HG02798 (cell line): Measurements from ENCODE around the gene NMNAT2.
A peak's percentile ranks its signal among the peaks of the same experiment; 100 is the strongest.
"Not testable (repeated sequence)": the region's sequence is repeated elsewhere in the genome, so short reads cannot be mapped to it uniquely, and the experiment has no call there.

ENCODE experiments used
- ATAC-seq: cut with Tn5 transposase; IDR thresholded peaks from one replicate; pipeline ENCODE4 v1.9.1; 2021; ENCODE audit warnings: mild to moderate bottlenecking; ENCODE audit not compliant: unreplicated experiment, poor library complexity

The NMNAT2 gene

DNA sequence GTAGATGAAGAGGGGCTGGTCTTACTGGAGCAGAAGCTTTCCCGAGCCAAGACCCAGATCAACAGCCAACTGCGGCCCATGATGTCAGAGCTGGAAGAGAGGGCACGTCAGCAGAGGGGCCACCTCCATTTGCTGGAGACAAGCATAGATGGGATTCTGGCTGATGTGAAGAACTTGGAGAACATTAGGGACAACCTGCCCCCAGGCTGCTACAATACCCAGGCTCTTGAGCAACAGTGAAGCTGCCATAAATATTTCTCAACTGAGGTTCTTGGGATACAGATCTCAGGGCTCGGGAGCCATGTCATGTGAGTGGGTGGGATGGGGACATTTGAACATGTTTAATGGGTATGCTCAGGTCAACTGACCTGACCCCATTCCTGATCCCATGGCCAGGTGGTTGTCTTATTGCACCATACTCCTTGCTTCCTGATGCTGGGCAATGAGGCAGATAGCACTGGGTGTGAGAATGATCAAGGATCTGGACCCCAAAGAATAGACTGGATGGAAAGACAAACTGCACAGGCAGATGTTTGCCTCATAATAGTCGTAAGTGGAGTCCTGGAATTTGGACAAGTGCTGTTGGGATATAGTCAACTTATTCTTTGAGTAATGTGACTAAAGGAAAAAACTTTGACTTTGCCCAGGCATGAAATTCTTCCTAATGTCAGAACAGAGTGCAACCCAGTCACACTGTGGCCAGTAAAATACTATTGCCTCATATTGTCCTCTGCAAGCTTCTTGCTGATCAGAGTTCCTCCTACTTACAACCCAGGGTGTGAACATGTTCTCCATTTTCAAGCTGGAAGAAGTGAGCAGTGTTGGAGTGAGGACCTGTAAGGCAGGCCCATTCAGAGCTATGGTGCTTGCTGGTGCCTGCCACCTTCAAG is 174.8 kb downstream of the NMNAT2 start:
- ATAC-seq: no peak

DNA sequence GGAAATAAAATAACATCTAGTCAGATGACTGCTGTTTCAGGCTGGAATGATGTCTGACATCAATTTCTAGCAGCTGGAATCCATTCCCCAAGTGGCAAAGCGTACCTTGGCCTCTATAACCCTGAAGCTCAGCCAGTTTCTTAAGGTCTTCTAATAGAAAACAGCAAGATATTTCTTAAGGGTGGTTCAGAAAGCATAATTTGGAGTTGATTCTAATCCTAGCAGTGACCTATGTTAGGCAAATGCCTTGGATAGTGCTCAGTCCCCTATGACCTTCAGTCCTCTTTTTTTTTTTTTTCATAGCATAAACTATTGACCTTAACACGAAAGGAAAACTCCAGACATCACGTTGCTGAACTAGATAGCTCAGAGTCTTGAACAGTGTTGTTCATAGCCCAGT is 175.6 kb downstream of the NMNAT2 start:
- ATAC-seq: no peak

DNA sequence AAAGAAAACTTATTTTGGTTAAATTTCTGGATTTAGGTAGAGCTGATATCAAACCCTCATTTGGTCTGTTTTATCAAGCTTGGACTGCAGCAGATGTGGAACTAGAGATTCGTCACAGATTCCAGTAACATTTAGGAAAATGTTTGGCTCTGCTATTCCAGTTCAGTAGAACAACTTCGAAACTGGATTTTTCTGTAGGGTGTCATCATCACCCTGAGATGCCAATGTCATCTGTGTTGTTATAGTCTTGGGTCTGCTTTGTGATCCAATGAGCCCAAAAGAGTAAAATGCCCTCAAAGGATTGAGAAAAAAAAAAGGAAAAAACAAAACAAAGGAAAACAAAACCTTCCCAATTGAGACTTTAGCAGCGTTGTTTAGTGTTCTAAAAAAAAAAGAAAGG is 176.7 kb downstream of the NMNAT2 start:
- ATAC-seq: no peak

DNA sequence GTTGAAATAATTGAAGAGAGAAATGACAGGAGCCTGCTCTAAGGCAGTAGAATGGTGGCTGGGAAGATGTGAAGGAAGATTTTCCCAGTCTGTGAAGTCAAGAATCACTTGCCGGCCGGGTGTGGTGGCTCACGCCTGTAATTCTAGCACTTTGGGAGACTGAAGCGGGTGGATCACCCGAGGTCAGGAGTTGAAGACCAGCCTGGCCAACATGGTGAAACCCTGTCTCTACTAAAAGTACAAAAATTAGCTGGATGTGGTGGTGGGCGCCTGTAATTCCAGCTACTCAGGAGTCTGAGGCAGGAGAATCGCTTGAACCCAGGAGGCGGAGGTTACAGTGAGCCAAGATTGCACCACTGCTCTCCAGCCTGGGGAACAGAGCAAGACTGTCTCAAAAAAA is 177.3 kb downstream of the NMNAT2 start:
- ATAC-seq: not testable (repeated sequence)

DNA sequence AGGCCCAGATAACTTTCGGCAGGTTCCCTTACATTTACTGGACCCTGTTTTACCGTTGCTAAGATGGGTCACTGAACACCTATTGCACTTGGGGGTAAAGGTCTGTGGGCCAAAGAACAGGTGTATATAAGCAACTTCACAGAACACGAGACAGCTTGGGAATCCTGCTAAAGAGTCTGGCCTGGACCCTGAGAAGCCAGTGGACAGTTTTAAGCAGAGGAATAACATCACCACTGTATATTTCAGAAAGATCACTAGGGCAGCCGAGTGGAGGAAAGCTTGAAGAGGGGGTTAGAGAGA is 177.7 kb downstream of the NMNAT2 start:
- ATAC-seq: no peak

DNA sequence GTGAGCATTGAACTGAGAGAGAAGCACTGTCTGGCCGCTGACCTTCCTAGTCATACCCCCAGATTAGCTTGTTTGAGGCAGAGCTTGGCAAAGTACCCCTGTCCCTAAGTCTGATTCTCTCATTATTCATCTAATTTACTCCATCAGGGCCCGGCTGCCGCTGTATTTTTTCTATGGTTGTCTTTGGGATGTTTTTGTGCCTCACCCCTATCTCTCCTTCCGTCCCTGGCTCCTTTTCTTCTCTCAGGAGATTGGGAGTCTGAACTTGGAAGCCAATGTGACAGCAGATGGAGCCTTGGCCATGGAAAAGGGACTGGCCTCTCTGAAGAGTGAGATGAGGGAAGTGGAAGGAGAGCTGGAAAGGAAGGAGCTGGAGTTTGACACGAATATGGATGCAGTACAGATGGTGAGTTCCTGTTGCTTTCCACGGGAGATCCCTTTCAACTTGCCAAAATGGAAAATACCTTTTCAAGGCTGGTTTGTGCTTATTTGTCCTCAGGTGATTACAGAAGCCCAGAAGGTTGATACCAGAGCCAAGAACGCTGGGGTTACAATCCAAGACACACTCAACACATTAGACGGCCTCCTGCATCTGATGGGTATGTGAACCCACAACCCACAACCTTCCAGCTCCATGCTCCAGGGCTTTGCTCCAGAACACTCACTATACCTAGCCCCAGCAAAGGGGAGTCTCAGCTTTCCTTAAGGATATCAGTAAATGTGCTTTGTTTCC is 178.2 kb downstream of the NMNAT2 start:
- ATAC-seq: no peak

DNA sequence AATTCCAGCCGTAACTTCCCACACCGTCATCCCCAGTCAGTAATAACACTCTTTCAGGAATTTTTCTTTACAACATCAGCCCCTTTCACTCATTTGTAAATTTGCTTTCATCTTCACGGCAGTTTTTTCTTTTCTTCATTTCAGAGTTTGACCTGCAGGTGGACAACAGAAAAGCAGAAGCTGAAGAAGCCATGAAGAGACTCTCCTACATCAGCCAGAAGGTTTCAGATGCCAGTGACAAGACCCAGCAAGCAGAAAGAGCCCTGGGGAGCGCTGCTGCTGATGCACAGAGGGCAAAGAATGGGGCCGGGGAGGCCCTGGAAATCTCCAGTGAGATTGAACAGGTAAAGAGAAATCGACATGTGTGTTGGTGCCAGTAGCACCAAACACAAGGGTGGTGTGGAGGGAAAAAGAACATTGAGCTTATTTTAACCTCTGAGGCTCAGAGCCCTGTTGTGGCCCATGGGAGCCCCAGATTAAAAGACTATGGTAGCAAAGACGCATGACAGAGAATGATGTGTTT is 178.9 kb downstream of the NMNAT2 start:
- ATAC-seq: no peak

DNA sequence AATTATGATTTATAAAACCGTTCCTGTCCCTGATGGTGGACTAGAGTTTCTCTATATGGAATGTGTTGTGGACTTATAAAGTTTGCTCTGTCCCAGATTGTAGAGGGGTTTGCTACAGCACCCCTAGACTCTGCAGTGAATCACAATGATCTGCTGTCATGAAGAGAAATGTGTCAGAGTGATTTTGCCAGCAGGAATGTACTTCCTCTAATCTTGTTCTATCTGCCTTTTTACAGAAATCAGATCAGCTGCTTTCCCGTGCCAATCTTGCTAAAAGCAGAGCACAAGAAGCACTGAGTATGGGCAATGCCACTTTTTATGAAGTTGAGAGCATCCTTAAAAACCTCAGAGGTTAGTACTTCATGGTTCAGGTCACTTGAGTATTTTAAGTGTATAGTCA is 180.1 kb downstream of the NMNAT2 start:
- no peak for ATAC-seq

DNA sequence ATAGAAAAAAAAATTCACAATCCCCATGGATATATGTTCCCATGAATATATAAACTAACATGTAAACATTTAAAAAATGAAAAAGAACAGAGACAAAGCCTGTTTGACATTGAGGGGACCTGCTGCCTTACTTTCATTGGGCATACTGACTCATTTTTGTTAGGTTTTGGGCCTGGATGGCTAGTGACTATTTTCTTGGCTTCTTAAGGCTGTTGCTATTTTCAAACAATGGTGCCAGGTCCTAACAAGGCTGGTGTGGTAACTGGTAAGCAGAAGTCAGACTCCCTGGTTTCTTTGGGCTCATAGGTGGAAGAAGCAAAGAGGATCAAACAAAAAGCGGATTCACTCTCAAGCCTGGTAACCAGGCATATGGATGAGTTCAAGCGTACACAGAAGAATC is 181.1 kb downstream of the NMNAT2 start:
- no peak for ATAC-seq

DNA sequence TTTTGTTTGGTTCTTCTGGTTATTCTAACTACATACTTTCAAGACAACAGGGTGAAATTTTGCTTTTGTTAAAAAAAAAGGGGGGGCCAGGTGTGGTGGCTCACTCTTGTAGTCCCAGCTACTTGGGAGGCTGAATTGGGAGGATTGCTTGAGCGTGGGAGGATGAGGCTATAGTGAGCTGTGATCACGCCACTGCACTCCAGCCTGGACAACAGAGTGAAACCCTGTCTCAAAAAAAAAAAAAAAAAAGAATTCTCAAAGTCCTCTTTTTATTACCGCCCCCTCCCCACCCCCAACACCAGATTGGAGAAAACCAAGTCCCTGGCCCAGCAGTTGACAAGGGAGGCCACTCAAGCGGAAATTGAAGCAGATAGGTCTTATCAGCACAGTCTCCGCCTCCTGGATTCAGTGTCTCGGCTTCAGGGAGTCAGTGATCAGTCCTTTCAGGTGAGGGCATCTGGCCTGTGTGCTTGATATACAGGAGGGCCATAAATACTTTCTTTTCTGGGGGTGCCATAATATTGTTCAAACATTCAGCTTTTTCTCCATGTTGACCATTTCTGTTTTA is 181.9 kb downstream of the NMNAT2 start:
- ATAC-seq: no peak

DNA sequence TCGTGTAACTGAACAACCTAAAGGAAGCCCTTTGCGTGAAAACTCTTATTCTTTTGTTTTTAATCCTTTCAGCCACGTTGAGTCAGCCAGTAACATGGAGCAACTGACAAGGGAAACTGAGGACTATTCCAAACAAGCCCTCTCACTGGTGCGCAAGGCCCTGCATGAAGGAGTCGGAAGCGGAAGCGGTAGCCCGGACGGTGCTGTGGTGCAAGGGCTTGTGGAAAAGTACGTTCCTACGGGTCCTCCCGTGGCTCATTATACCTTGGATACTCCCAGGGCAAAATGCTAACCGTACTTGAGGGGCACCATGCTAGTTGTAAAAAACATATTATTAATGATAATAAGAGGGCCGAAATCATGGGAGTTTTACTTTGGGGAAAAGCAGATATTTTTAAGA is 182.7 kb downstream of the NMNAT2 start:
- no peak for ATAC-seq

DNA sequence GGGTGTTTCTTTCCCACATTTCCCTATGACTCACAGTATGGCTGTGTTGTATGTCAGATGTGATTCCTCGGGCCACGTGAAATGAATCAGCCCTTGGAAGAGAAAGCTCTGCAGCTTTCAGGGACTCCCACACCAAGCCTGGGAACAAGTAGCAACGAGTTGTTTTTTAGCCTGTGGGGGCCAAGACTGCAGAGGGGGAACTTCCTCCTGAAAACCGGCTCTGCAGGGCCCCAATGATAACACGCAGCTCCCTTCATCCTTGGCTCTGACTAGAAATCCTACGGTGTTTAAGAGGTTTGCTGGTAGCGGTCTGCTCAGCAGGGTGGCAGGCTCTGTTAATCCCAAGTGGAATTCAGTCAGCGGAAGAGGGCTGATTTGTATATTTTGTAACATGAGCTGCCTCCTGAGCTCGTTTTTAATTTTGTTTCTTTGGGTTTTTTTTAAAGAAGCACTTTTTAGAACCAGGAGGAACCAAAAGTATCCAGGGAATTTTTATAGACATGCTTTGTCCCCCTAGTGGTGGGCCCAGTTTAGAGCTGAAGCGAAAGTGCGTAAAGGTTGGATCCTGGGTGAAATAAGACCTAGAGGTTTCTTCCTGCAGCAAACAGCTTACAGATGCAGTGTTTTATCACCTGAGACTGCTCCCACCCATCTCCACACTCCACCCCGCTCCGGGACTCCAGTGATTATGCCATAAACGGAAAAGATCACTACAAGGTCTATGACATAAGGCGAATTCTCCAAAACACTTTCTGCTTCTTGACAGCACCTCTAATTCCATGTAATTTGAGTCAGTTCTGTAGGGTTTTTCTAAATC is 183.3 kb downstream of the NMNAT2 start:
- no peak for ATAC-seq

DNA sequence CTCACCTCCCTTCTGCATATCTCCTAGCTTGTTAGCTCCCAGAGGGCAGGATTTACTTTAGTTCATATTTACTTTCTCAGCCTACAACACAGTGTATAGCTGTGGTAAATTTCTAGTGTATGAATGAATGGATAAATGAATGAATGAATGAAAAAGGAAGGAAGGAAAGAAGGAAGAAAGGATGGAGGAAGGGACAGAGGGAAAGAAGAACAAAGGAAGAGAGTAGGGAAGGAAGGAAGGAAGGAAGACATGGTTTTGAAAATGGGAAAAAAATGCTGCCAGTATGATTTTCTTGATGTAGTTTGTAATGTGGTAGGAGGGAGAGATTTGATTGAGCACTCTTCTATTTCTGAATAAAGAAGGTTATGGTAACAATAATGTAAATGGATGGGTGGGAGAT is 185.1 kb downstream of the NMNAT2 start:
- ATAC-seq: no peak

DNA sequence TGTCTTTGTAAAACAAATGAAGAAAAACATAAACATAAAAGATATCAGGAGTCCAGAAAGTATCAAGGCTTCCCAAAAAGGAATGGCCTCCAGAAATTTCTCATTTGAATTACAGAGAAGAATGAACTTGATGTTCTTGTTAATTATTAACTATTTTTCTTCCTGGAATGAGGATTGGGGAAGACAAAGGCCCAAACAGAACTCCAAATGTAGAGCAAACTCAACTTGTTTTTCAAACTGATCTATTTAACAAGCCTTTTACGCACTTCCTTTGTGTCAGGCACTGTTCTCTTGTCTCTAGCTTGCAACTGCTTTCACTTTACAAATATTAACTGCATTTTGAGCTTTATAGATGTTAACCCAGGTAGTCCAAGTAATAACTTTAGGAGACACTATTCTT is 186.6 kb downstream of the NMNAT2 start:
- no peak for ATAC-seq

DNA sequence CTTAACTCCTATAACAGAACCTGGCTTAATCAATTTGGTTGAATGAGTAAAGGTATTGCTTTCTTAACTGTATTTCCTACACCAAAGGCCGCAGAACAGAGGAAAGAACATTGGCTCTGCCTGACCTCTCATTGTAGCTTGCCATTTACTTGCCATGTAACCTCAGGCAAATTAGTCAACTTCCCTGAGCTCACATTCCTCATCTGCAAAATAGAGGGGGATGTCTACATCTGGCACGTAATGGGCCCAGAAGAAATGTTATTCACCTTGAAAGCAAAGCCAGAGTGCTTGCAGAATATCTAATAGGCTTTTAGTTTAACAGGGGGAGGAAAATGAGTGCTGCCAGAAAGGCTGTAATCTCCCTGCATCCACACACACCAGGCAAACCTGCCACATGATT is 187.8 kb downstream of the NMNAT2 start:
- no peak for ATAC-seq

DNA sequence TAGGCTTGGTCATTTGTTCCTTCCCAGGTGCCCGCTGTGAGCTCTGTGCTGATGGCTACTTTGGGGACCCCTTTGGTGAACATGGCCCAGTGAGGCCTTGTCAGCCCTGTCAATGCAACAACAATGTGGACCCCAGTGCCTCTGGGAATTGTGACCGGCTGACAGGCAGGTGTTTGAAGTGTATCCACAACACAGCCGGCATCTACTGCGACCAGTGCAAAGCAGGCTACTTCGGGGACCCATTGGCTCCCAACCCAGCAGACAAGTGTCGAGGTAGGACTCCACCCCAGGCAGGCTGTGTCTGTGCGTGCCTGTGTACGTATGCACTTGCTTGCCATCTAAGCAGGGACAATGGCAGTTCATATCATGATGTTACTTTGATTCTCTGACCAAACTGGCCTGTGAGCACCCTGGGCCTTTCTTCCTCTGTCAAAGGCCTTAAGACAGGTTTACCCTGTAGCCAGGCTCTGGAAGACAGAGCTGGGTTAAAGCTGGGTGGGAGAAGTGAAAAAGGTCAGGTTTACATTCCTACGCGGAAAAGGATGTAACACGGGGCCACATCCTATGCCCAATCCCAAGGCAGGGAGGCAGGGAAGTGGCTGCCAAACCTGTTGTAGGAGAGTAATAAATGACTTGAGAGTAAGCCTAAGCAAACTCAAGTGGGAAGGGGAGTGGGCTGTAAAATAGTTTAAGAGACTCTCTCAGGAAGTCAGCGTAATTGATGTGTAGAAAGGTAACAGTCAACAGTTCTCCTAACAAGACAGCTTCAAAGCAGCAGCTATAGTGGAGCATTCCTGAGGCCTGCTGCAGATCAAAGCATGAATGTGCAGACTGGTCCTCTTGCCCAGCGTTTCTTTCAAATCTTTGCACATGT is 189.6 kb downstream of the NMNAT2 start:
- ATAC-seq: no peak

DNA sequence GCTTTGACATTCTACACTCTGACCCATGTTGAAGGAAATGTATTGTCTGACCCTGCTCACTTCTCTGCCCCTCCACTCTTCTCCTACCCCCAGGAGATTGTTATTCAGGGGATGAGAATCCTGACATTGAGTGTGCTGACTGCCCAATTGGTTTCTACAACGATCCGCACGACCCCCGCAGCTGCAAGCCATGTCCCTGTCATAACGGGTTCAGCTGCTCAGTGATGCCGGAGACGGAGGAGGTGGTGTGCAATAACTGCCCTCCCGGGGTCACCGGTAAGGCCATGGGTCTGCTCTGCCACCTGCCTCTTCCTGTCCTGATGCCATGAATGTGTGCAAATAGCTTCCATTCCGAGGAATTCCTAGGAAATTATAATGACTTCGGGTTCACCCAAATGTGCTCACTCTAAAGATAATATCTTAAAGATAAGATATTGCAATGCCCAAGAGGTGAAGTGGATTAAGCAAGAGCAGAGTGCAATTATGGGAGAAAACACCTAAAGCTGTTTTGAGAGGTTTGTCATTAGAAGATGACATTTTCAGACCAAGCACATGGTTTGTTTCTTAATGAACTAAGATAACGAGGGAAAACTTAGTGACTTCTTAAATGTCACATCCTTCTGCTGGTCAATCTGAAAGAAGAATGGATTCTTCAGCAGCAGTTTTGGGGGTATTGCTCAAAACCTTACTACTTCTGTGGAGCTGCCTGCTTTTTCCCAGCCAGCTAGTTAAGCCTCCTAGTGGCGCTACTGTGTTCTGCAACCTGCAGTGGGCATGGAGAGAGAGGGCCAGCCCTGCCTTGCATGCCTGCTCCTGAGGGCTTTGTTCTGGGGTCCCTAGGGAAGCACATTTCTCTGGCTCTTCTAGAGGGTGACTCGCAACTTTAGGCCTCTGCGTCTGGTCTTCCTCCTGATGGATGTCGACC is 190.5 kb downstream of the NMNAT2 start:
- peak; percentile 71 for ATAC-seq

DNA sequence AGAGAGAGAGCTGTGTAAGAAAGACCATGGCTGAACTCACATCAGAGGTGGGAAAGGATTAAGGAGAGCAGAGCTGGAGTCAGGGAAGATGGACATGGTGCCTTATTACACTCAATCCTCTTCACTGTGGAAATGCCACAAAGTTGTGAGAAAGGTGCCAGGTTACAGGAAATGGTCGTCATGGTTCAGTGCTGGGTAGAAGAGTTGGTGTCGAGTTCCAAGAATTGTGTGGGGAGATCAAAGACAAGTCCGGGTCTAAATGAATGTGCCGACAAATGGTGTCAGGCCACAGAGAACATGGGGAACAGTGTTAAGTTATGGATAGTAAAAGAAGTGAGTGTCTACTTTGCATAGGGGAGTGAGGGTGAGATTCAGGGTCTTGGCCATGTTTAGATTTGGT is 191.2 kb downstream of the NMNAT2 start:
- ATAC-seq: no peak

DNA sequence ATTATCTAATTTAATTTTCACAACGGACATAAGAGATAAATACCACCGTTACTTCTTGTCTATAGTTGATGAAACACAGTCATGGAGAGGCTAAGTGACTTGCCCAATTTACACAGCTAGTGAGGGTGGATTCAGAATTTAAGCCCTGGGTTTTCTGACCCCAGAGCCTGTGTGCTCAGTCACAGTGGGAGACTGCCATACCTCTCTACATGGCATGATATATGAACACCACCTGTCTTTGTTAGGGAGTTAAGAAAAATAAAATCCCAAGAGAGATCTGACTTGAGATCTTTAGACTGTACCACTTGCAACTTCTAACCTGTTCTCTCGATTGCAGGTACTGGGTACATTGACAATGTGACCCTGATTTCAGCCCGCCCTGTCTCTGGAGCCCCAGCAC is 191.8 kb downstream of the NMNAT2 start:
- no peak for ATAC-seq
